Myocyte (in vitro differentiated cells): ENCODE results near the gene RNF180. TPM values are rescaled to one million over a fixed set of nuclear protein-coding genes. Genes with fewer than 3 reads are reported as not detected.
"Not testable (repeated sequence)": the region's sequence is repeated elsewhere in the genome, so short reads cannot be mapped to it uniquely, and the experiment has no call there.

ENCODE experiments used
- DNase-seq: peaks from one replicate; pipeline ENCODE4 v3.0.0-alpha.2; 2012; ENCODE audit warnings: low read depth
- total RNA-seq: library from RNA; depleted of rRNA; stranded (reverse); fragments of >200 nt; gene quantifications from 2 replicates; pipeline ENCODE4 v1.2.3, GENCODE V29; 2014

Gene RNF180
- total RNA-seq, 1 donor from 2014 or later, result 3.6 TPM

GRCh38 chr5:64176301-64176700 lies 10.7 kb downstream of the RNF180 start:
- no peak for DNase-seq

GRCh38 chr5:64180661-64181343 lies 15.2 kb downstream of the RNF180 start:
- DNase-seq, result peak; percentile 24

- no peak for DNase-seq
Measured at GRCh38 chr5:64181440-64181839, 15.8 kb downstream of the RNF180 start.

GRCh38 chr5:64183956-64184355 lies 18.3 kb downstream of the RNF180 start:
- DNase-seq, result no peak

GRCh38 chr5:64184832-64185231 lies 19.2 kb downstream of the RNF180 start:
- no peak for DNase-seq

- no peak for DNase-seq
Measured at GRCh38 chr5:64188776-64189175, 23.1 kb downstream of the RNF180 start.

GRCh38 chr5:64190562-64191306 lies 25.1 kb downstream of the RNF180 start:
- no peak for DNase-seq

- DNase-seq, result no peak
Measured at GRCh38 chr5:64195981-64196380, 30.3 kb downstream of the RNF180 start.

- no peak for DNase-seq
Measured at GRCh38 chr5:64199425-64199824, 33.8 kb downstream of the RNF180 start.

- DNase-seq, result no peak
Measured at GRCh38 chr5:64201996-64202395, 36.4 kb downstream of the RNF180 start.

- DNase-seq, result no peak
Measured at GRCh38 chr5:64206653-64207052, 41.0 kb downstream of the RNF180 start.

GRCh38 chr5:64207978-64208377 lies 42.3 kb downstream of the RNF180 start:
- peak; percentile 53 for DNase-seq

- DNase-seq, result no peak
Measured at GRCh38 chr5:64209353-64209752, 43.7 kb downstream of the RNF180 start.

- peak; percentile 95 for DNase-seq
Measured at GRCh38 chr5:64210866-64211265, 45.2 kb downstream of the RNF180 start.

- DNase-seq, result no peak
Measured at GRCh38 chr5:64213011-64213410, 47.4 kb downstream of the RNF180 start.

GRCh38 chr5:64213531-64213930 lies 47.9 kb downstream of the RNF180 start:
- DNase-seq, result peak; percentile 46

GRCh38 chr5:64214132-64214531 lies 48.5 kb downstream of the RNF180 start:
- no peak for DNase-seq

- no peak for DNase-seq
Measured at GRCh38 chr5:64221911-64222310, 56.3 kb downstream of the RNF180 start.

GRCh38 chr5:64225286-64225981 lies 59.8 kb downstream of the RNF180 start:
- not testable (repeated sequence) for DNase-seq

GRCh38 chr5:64227131-64227537 lies 61.5 kb downstream of the RNF180 start:
- not testable (repeated sequence) for DNase-seq

- peak; percentile 46 for DNase-seq
Measured at GRCh38 chr5:64229163-64229774, 63.6 kb downstream of the RNF180 start.

- no peak for DNase-seq
Measured at GRCh38 chr5:64260756-64261155, 95.1 kb downstream of the RNF180 start.
